HG03025 (cell line): Measurements from ENCODE around the gene DNASE2B.
"Not testable (repeated sequence)": the region's sequence is repeated elsewhere in the genome, so short reads cannot be mapped to it uniquely, and the experiment has no call there.

ENCODE experiments used
- ATAC-seq: cut with Tn5 transposase; IDR thresholded peaks from one replicate; pipeline ENCODE4 v1.9.1; 2021; ENCODE audit warnings: mild to moderate bottlenecking, moderate library complexity; ENCODE audit not compliant: unreplicated experiment, low FRiP score

Gene DNASE2B

GRCh38 chr1:84442747-84443646 lies 44.7 kb downstream of the DNASE2B start:
- not testable (repeated sequence) for ATAC-seq

DNA sequence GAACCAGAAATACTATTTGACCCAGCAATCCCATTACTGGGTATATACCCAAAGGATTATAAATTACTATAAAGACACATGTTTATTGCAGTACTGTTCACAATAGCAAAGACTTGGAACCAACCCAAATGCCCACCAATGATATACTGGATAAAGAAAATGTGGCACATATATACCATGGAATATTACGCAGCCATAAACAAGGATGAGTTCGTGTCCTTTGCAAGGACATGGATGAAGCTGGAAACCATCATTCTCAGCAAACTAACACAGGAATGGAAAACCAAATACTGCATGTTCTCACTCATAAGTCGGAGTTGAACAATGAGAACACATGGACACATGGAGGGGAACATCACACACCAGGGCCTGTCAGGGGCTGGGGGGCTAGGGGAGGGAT lies 50.4 kb downstream of the DNASE2B start:
- ATAC-seq = not testable (repeated sequence)

- ATAC-seq = no peak
Measured at GRCh38 chr1:84450910-84451309, 52.6 kb downstream of the DNASE2B start.

DNA sequence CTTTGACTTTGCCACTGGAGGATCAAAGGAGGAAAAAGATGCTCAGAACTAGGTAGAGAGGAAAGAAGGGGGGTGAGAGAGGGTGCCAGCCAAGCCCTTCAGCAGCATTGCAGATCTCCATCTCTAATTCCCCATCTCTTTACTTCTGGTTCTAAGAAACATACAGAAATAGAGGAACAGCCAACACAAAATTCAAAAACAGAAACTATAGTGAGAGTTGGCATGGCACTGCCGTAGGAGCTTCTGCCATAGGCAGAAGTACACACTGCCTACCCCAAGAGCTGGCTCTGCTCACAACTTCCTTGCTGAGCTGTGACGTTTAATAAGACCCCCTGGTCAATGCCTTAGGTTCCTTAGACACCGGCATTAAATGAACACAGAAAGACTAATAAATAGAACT lies 54.2 kb downstream of the DNASE2B start:
- no peak for ATAC-seq

- ATAC-seq = no peak
Measured at GRCh38 chr1:84462118-84462517, 63.8 kb downstream of the DNASE2B start.
